Suppressor macrophage treated with lipopolysaccharide for 1 hour (primary cell): Measurements from ENCODE around the gene CHST12.
"Not testable (repeated sequence)": the region's sequence is repeated elsewhere in the genome, so short reads cannot be mapped to it uniquely, and the experiment has no call there.

Source experiments
- DNase-seq, 3 donors: peaks; one replicate each; pipeline ENCODE4 v3.0.0-alpha.2; 2020 to 2022

CHST12 gene

GRCh38 chr7:2466675-2467074 is 63.3 kb downstream of the CHST12 start:
- no peak for DNase-seq

DNA sequence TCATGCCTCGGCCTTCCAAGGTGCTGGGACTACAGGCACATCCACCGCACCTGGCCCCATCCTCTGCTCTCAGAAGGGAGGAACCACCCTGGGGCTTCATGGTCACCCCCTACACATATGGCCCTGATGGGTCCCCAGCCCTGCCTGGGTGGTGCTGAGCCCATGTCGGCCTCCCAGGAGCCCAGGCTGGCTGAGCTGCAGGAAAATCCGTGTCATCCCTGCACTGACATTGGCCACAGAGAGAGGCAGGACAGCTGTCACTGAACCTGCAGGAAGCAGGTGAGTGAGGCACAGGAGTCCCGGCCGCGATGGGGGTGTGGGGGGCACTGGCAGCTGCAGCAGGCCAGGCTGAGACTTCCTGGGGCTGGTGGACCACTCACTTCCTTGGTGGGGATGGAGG is 64.8 kb downstream of the CHST12 start:
- no peak for DNase-seq

GRCh38 chr7:2469460-2470203 is 66.2 kb downstream of the CHST12 start:
- DNase-seq, result not testable (repeated sequence)

DNA sequence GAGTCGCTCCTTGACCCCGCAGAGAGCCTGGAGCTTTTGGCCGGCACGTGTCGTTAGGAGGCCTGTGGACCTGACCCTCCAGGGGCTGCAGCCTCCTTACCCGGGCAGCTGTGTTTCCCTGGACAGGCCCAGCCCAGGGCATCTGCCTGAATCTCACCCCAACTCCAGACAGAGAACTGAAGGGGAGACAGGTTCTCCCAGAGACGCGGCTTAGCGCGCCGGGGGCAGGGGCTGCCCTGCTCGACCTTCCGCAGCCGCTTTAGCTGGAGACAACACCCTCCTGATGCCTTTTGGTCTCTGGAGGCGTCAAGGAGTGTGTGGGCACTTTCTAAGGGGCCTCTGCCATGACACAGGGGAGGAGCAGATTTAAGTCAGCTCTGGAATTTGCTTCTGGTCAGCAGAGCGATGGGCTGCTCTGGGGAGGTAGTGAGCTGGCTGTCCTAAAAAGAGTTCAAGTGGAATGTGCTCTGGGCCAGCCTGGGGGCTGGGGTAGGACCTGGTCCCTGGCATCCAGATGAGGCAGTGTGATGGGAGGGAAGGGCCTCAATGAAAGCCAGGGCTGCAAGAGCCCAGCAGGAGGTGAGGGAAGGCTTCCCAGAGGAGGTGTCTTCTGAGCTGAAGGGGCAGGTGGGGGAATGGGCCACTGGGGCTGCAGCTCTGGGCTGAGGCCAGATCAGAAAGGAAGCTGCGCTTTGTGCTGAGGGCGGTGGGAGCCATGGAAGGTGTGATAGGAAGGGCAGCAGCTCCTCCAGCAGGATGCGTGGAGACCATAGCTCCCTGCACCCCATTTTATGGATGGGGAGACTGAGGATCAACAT is 67.0 kb downstream of the CHST12 start:
- no peak for DNase-seq

GRCh38 chr7:2471022-2471329 is 67.6 kb downstream of the CHST12 start:
- no peak for DNase-seq

DNA sequence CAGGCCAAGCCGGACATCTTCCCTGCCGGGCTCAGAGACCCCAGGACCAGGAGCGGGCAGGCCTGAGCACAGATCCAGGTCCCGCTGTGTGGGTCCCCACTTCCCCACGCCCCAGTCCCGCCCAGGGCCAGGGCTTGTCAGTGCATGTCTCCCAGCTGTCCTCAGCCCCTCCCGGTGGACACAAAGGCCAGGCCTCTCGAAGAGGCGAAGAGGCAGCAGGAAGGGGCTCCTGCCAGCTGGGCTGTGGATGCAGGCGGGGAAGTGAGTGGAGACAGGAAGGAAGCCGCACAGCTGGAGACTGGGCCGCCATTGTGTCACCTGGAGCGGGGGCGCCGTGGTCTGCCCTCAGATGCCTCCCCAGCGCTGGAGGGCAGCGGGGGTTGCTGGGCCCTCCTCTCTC is 68.0 kb downstream of the CHST12 start:
- DNase-seq, result no peak

DNA sequence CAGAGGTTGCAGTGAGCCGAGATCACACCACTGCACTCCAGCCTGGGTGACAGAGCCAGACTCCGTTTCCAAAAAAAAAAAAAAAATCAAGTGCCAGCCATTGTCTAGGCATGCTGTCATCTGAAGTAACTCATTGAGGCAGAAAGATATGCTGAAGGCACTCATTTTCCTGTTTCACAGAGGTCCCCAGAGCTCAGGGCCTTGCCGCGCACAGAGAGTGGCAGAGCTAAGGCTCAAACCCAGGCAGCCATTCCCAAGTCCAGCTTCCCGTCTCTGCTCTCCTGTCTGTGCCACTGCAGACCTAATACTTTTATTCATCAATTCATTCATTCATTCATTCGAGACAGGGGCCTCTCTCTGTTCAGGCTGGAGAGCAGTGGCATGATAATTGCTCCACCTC is 69.3 kb downstream of the CHST12 start:
- DNase-seq, result no peak

GRCh38 chr7:2473496-2474180 is 70.2 kb downstream of the CHST12 start:
- no peak for DNase-seq

DNA sequence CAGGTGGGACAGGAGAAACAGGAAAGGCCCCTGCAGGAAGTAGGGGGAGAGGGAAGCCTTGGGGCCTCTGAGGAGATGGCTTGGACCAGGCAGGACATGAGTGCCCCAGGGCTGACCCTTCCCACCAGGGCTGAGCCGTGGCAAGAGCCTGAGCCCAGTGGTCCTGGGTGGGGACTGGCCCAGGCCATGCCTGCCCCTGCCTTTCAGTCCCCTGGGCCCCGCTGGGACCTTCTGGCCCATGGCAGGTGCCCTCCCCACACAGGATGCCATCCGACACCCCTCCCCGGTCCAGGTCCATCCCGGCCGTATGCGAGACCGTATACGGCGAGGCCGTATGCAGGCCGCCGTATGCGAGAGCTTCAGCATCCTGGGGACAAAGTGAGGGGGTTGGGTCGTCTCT is 70.8 kb downstream of the CHST12 start:
- no peak for DNase-seq

DNA sequence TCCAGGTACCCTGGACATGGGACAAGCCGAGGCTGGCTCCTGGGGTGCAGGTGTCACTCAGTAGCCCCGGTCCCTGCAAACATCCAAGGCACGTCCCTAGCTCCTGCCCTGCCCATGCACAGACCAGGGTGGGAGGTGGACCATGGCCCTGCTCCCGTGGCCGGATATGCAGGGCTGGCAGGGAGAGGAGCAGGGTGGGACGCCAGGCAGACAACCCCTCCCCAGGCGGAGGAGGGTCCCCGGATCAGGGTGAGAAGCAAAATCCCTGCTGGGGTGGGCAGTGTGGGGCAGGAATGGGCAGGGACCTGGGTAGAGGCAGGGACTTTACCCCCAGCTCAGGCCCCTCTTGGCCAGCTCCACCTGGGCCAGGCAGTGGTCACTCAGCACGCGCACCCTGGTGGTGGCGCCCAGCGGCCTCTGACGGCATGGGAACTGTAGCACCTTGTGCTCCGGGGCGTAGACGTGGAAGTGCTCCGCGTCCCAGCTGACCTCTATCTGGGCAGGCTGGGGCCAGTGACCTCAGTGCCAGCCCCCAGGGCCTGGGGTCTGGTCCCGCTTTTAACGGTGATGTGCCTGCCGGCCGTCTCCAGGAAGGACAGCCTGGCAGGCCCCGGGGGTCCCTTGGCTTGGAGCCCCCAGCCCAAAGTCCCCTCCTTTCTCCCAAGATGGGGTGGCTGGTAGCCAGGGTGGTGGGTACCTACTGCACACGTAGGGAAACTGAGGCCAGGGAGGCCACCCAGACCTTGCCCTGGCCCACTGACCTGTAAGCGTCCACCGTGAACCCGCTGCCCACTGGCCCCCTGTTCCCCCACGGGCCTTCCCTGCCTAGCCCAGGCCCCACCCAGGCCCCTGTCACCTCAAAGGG is 71.6 kb downstream of the CHST12 start:
- DNase-seq, result no peak

DNA sequence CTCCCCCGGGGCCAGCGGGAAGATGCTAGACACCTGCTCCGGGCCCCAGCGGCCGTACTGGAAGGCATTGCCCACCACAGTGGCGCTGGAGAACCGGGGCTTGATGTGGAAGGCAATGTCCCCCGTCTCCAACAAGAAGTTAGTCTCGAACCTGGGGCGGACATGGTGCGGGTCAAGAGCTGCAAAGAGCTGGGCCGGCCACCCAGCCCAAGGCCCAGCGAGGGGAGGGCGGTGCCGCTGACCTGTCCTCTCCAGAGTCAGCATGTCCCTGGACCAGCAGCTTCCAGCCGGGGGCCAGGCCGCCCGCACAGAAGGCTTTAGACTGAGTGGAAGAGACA is 72.2 kb downstream of the CHST12 start:
- no peak for DNase-seq

DNA sequence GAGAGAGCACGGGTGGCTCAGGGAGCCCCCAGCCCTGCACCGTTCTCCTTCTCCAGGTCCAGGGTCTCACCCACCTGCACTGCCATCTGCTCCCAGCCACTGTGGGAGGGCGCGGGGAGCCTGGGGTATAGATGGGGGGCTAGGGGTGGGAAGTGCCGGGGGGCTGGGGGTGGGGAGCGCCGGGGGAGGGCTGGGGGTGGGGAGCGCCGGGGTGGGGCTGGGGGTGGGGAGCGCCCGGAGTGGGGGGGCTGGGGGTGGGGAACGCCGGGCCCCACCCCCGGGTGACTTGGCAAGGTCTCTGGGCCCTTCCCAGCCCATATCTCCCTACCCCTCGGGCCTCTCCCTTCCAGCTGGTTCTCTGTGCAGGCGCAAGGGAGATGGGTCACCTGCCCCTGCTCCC is 72.9 kb downstream of the CHST12 start, which contains the start of gene GRIFIN:
GRIFIN (minus strand) TSS at position 101 of the 400 bp plus-strand sequence; CDS start at position 86, 15 bp downstream.
- DNase-seq, result no peak

DNA sequence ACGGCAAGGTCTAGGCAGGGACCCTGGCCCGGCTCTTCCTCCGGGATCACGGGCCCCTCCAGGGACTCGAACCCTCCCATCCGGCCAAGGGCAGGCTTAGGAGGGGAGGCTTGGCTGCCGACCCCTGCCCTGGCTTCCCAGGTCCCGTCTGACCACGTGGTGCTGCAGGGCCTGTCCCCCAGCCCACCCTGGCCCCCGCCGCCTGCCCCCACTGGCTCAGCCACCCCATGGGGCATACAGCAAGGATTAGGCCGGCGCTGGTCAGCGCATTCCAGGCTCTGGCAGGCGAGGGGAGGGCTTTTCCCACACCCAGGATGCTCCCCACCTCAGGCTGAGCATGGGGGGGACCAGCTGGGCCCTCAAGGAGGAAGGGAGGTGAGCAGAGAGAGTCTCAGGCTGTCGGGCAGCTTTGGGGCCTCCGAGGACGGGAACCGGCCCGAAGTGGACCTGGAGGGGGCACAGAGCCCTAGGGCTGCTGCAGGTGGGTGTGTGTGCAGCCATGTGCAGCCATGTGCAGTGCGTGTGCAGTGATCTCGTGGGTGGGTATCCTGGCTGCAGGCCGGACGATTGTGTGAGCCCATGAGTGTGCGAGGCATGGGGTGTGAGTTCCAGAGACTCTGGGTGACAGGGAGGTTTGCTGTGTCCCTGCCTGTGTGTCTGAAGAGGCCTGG is 73.5 kb downstream of the CHST12 start:
- no peak for DNase-seq

GRCh38 chr7:2477447-2478398 is 74.3 kb downstream of the CHST12 start:
- DNase-seq, result peak; percentile 79 to 91 (median 85)

GRCh38 chr7:2478399-2478785 is 75.0 kb downstream of the CHST12 start:
- peak; percentile 18 to 49 (median 27) for DNase-seq

- DNase-seq, result no peak
Observed at GRCh38 chr7:2478800-2479199, 75.4 kb downstream of the CHST12 start.

GRCh38 chr7:2479276-2480069 is 76.1 kb downstream of the CHST12 start:
- no peak for DNase-seq

GRCh38 chr7:2480070-2480408 is 76.6 kb downstream of the CHST12 start:
- DNase-seq, result no peak

- DNase-seq, result no peak
Observed at GRCh38 chr7:2481195-2481594, 77.8 kb downstream of the CHST12 start.

GRCh38 chr7:2482725-2483451 is 79.5 kb downstream of the CHST12 start:
- no peak for DNase-seq
